GM12873 (cell line): Measurements from ENCODE around the gene LONRF2.

ENCODE experiments used
- TF ChIP-seq, protein P1 (sequence below): IDR thresholded peaks from 2 replicates; pipeline ENCODE4 v1.5.1; 2012; ENCODE audit warnings: low read depth, mild to moderate bottlenecking, moderate library complexity, low read length, control low read depth; ENCODE audit not compliant: insufficient read depth; ENCODE audit errors: missing control alignments

The LONRF2 gene

GRCh38 chr2:100344433-100344832 lies 22.1 kb upstream of the LONRF2 start:
- TF ChIP-seq, protein P1, sequence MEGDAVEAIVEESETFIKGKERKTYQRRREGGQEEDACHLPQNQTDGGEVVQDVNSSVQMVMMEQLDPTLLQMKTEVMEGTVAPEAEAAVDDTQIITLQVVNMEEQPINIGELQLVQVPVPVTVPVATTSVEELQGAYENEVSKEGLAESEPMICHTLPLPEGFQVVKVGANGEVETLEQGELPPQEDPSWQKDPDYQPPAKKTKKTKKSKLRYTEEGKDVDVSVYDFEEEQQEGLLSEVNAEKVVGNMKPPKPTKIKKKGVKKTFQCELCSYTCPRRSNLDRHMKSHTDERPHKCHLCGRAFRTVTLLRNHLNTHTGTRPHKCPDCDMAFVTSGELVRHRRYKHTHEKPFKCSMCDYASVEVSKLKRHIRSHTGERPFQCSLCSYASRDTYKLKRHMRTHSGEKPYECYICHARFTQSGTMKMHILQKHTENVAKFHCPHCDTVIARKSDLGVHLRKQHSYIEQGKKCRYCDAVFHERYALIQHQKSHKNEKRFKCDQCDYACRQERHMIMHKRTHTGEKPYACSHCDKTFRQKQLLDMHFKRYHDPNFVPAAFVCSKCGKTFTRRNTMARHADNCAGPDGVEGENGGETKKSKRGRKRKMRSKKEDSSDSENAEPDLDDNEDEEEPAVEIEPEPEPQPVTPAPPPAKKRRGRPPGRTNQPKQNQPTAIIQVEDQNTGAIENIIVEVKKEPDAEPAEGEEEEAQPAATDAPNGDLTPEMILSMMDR, result no peak

DNA sequence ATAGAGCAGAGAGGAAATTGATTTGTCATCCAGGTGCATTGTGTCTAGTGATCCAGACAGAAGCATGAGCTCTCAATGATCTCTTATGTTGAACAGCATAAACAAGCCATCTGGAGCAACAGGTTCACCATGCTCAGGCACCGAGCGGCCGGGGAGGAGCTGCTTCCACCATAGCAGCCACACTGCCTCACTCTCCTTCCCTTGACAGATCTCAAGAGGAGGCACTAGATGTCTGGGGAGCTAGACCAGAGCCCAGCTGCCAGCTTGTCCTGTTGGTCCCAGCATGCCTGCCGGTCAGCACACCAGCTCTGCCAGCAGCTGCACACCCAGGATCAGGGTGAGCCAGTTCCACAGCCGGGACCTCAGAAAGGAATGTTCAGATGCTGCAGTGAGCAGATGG lies 17.5 kb upstream of the LONRF2 start:
- TF ChIP-seq, protein P1, result no peak

DNA sequence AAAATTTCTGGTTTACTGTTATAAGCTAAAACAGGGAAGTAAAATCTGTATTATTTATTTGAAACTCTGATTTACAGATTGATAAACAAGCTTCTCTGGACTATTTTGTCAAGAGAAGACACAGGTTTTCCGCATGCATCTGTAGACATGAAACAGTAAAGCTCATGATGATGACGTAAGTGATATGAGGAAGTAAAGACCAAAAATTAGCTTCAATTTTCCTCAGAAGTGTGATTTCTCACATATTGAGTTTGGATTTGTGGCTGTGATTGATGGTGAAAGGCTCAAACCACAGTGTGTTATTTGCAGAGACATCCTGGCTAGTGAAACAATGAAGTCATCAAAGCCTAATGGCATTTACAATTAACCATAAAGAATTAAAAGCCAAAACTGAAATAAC lies 12.6 kb upstream of the LONRF2 start:
- TF ChIP-seq, protein P1, result no peak

DNA sequence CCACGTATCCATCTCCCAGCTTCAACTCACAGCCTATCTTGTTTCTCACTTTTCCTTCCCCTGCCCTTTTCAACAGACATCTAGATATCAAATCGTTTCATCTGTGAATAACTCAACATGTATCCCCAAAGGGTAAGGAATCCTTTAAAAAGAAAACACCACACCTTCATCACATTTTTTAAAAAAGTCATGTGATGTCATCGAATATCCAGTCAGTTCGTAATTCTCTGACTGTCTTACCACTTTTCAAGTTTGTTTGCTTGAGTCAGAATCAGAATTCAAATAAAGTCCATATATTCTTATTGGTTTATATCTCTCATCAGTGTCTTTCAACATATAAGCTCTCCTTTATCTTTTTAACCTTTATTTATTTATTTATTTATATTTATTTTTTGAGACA lies 5.4 kb upstream of the LONRF2 start:
- TF ChIP-seq, protein P1, result no peak

DNA sequence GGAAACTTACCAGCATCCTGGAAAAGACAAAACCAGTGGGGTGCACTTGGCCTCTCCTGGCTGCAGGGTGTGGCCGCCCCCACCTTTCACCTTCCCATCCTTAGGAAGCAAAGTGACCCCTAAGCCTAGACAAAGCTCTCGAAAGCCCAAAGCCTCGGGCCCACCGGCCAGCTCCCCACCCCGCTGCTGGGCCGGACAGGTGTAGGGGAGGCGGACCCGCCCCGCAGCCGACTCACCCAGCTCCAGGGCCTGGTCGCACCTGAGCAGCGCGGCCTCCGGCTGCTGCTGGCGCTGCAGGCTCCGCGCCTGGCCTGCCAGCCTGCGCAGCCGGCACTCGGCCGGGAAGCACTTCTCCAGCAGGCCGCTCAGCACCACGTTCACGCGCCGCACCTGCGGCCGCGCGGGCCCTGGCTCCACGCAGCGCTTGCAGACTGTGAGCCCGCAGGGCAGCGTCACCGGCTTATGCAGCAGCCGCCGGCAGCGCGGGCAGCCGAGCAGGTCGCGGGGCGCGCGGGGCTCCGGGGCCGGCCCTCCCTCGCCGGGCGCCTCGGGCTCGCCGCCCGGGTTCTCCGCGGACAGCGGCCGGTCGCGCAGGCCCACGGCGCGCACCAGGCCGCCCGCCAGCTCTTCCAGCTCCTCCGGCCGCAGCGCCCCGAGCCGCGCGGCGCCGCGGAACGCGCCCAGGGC lies 979 bp downstream of the LONRF2 start:
- TF ChIP-seq, protein P1, result no peak

DNA sequence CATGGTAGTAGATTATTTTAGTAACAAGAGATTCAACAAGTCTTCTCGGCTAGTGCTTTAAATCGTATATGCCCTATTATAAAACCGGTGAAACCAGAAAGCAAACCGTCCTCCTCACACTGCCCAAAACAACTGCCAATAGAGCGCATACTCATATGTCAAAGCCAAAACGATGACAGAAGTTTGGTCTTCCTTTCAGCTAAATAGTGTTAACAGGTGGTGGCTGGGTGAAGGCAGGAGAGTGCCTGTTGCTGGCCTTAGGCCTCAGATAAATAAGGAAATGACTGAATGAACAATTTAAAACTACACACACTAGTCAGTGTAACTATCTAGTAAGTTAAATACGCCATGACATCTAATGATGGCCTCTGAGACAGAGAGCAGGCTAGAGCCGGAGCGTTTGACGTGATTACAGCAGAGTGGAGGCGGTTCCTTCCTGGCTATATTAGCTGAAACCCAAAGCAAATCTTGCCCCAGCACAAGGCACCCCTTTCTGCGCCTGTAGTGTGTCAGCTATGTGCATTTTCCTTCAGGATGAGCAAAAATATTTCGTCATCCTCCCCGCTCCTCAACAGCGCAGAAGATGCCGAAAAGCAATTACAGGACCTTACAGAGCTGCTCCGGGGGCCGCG lies 1.6 kb downstream of the LONRF2 start:
- TF ChIP-seq, protein P1, result no peak

GRCh38 chr2:100317634-100318033 lies 4.7 kb downstream of the LONRF2 start:
- TF ChIP-seq, protein P1, result no peak
